Measurements from ENCODE around the gene SIAH3.

The SIAH3 gene

DNA sequence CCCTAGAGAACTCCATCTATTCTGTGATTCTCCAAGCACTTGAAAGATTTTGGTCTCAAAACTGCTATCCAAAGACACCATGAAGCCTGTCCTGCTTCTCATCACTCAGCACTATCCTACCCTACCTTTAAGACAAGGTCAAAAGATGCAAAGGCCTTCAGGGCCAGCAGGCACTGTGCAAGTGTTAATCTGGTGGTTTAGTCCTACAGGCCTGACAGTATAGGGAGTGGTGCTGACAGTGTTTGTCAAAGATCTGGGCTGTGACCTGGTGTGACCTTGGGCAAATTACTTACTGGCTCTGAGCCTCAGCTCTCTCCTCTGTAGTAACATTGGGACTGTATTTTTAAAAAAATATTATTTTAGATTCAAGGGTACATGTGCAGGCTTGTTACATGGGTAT is 28.0 kb downstream of the SIAH3 start:
- DNase-seq (ENCODE audit: low read depth in 2 of 2, low spot score in 1 of 2) = no peak

DNA sequence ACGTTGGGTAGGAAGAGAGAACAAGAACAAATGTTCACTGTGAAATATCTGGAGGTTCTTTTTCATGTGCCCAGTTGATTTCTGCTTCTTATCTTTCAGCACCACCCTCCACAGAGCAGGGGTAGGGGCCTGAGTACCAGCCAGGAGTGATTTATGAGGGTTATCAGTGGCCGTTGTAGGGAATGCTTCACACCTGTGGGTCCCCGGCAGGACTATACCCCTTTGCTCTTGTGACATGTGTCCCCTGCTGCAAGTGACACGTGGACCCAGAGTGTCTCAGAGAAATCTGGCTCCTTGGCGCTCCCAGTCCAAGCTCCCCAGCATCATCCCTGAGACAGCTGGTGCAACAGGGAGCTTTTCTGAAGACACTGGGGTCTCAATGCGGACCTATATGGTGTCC is 29.7 kb downstream of the SIAH3 start:
- DNase-seq (ENCODE audit: low read depth in 2 of 2, low spot score in 1 of 2) = no peak

DNA sequence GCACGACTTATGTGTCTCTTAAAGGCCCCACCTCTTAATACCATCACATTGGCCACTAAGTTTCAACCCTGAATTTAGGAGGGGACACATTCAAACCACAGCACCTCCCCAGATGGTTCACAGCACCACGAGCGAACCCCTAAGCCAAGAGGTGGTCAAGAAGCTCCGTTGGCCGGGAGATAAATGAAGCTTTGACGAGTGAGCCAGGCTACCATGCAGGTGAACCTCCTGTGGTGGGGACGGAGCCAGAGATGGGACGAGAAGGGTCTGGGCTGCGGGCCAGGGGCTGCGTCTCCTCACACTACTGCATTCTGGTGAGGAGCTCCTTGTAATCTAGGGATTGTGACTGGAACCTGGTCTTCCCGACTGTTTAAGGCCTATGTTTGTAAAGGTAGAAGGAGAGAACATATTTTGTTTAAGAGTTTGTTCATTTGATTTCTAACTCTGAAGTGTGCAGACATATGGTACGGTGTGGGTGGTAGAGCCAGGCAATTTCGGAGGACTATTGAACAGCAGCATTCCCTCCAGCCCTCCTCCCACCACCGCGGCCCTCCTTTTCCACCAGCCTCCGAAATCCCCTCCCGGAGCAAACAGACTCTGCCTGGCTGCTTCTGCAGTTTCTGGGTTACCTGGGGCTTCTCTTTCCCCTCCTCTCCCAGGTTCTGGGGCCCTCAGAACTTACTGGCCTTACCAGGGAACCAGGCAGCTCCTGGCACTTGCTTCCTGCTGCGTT is 31.3 kb downstream of the SIAH3 start:
- DNase-seq (ENCODE audit: low read depth in 2 of 2, low spot score in 1 of 2) = no peak

DNA sequence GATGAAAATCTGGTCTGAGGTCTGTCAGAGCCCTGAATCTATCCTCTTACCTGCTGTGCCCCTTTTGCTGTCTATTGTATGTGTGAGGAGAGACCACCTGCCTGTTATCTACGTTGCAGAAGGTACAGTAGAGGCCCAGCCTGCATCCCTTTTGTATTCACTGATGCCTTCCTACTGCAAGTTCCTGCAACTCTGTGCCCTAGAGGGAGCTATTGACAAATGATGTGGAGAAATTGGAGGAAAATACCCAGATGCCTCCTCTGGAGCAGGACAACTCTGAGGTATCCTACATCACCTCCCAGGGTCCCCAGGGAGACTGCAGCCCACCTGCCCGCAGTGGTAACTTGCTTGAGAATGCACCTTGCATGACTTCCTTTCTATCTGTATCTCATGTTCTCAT is 33.7 kb downstream of the SIAH3 start:
- no peak for DNase-seq (ENCODE audit: low read depth in 2 of 2, low spot score in 1 of 2)

DNA sequence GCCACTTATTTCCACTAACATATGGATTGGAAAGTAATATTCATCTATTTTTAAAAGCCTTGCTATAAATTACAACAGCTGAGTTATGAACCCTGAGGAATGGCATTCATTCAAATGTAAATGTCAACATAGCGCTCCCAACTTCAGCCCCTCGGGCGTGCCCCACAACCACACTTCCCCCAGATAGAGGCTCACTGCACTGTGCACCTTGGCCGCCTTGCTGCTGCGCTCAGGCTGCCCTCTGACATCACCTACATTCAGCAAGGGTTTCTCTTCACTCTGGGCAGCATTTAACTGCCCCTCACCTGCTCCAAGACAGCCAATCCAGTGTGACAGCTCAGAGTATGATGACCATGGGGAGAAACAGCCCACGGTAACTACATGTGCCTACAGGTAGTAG is 35.1 kb downstream of the SIAH3 start:
- no peak for DNase-seq (ENCODE audit: low read depth in 2 of 2, low spot score in 1 of 2)

DNA sequence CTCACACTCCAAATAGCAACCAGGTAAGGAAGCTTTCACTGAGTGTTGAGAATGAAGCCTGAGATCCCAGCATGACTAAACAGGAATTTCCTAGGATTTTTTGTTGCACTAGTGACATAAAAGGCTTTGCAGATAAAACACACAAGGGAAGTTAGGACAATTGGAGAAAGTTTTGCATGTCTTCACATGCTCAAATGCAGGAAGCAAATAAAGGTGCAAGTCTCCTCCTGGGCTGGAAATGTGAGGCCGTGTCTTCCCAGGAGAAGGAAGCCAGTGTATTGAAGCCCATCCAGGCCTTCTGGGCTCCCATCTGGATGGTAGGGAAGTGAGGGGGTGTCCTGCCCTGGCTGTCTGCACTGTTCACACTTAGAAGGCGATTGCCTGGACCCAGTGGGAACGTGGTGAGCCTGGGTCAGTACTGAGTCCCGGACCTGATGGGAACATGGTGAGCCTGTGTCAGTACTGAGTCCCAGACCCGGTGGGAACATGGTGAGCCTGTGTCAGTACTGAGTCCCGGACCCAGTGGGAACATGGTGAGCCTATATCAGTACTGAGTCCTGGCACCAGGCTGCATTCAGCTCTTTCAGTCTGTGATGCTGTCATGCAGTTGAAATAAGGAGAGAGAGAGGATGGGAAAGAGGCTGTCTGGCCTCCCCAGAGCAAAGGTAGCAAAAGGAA is 38.7 kb downstream of the SIAH3 start:
- no peak for DNase-seq (ENCODE audit: low read depth in 2 of 2, low spot score in 1 of 2)

DNA sequence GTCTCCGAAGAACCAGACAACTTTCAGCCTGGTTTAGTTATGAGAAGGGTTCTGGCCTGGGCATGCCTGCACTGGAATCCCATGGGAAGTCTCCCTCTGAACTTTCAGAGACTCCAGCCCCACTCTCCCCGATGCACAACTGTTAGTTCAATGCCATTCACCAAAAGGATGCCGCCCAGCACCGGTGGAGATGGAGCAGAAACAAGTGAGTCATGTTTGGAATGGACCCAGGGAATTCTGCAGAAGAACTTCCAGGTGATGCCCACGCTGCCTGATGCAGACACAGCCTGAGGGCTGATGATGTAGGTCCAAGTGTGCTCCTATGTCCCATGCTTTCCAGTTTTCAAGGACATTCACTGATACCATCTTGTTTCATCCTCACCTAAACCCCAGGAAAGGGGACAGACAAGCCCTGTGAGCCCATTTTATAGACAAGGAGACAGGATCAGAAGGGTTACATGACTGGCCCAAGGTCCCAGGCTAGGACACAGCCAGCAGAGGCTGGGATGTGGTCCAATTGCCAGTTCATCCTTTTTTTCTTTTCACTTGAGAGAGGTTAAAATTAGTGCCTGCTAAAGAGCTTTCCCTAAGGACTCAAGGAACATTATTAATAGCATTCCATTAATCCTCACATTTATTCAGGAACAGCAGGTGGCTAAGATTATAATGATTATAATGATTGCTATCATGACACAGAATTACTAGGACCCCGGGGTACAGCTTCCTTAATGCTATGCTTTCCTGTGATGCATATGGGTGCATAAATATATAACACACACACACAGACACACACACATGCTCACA is 39.5 kb downstream of the SIAH3 start:
- no peak for DNase-seq (ENCODE audit: low read depth in 2 of 2, low spot score in 1 of 2)

GRCh38 chr13:45809801-45810394 is 41.7 kb downstream of the SIAH3 start:
- no peak for DNase-seq (ENCODE audit: low read depth in 2 of 2, low spot score in 1 of 2)

DNA sequence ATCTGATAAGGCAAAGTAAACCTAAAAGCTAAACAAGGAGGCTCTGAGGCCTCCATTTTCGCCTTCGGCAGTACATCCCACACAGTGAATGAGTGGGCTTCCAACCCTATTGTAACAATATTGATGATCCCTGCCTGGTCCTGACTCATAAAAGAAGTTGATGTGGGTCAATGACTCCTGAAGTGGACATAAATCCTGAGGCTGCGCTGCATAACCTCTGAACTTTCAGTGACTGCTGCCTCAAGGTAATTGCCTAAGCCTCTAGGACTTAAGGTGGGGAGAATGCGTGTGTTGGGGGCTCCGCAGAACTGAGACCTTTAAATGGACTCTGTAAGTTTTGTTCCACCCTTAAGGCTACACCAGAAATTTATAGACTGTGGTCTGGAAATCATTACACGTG is 42.6 kb downstream of the SIAH3 start:
- DNase-seq (ENCODE audit: low read depth in 2 of 2, low spot score in 1 of 2) = no peak

GRCh38 chr13:45807520-45808099 is 43.9 kb downstream of the SIAH3 start:
- no peak for DNase-seq (ENCODE audit: low read depth in 2 of 2, low spot score in 1 of 2)

GRCh38 chr13:45800485-45800884 is 51.1 kb downstream of the SIAH3 start:
- DNase-seq (ENCODE audit: low read depth in 2 of 2, low spot score in 1 of 2) = no peak

DNA sequence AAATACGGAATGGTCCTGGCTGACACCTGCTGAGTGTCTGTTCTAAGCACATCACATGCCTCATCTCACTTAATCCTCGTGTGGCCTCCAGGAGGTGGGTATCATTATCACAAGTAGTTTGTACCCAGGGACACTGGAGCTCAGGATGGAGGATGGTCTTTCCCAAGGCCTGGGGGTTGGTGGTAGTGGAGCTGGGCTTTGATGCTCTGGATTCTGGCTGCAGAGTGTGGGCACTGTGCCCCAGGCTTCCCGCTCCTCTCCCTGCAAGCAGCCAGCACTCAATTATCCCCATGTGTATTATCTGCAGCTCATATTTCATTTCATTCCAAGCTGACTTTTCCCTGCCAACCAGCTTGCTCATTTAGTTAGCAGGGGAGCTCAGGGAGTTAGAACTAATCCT is 52.1 kb downstream of the SIAH3 start:
- no peak for DNase-seq (ENCODE audit: low read depth in 2 of 2, low spot score in 1 of 2)

- no peak for DNase-seq (ENCODE audit: low read depth in 2 of 2, low spot score in 1 of 2)
These were observed 52.7 kb downstream of the SIAH3 start for GRCh38 chr13:45798851-45799250.

DNA sequence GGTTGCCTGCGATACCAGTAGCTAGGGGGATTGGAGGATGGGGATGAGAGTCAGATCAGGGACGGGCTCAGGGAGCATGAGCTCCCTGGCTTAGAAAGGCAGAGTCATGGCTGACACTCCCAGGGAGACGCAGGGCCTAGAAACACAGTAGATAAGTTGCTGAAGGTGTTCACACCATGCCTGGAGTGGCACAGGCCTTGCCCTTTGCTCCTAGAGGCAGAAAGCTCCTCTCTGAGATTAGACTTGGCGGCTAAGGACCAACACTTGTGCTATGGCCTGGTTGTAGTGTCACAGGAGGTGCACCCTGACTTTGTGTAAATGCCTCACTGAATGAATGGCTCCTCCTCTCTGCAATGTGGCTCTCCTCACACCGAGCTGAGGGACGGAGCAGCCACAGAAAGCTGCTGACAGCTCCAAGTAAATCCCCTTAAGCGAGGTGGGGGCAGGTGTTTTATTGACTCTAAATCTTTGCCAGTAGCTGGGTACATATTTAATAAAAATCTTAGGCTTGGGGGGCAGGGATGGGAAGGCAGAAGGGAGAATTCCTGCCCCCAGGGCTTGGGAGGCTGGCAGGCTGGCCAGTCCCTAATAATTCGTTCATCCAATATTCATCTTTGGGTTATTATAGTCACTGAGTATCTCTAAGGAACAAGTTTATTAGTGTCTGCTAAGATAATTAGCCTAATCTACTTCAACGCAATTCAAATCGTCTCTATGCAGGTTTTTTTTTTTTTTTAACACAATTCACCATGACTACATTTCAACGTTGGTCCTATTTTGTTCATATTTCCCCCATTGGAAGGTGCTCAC is 54.9 kb downstream of the SIAH3 start:
- no peak for DNase-seq (ENCODE audit: low read depth in 2 of 2, low spot score in 1 of 2)

DNA sequence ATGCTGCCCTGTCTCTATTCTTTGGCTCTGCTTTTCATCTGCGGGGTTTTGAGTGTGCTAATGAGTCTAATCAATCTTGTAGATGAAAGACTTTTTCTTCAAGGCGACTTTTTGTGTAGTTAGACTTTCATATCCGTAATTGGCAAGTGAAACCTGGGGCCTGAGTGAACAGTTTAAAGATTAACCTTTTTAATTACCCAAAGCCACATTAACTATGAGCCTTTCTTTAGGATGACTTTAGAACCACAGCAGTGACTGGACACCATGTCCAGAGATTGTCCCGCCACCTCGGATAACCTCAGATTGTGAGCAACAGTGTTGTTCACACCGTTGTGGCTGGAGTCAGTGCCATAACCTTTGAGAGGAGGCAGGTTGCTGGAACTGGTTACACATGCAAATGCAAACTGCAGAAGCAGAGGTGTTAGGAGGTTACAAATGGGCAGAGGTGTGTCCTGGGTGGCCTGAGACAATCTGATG is 58.7 kb downstream of the SIAH3 start:
- DNase-seq (ENCODE audit: low read depth in 2 of 2, low spot score in 1 of 2) = no peak

GRCh38 chr13:45788011-45788410 is 63.5 kb downstream of the SIAH3 start:
- DNase-seq (ENCODE audit: low read depth in 2 of 2, low spot score in 1 of 2) = no peak

DNA sequence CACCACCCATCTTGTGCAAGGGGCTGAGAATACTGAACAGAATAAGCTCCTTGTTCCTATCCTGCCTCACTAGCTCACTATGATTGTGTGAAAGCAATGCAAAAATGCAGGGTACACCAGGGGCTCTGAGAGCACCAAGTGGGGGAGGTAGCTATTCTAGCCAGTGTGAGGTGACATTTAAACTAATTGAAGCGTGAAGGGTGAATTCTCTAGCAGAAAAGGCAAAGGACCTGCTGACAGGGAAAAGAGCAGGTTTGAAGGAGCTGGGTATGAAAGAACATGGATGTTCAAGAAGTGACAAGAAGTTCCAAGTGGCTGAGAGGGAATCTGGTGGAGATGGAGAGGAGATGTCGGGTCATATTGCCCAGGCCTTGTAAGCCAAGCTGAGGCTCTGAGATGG is 64.2 kb downstream of the SIAH3 start:
- no peak for DNase-seq (ENCODE audit: low read depth in 2 of 2, low spot score in 1 of 2)

DNA sequence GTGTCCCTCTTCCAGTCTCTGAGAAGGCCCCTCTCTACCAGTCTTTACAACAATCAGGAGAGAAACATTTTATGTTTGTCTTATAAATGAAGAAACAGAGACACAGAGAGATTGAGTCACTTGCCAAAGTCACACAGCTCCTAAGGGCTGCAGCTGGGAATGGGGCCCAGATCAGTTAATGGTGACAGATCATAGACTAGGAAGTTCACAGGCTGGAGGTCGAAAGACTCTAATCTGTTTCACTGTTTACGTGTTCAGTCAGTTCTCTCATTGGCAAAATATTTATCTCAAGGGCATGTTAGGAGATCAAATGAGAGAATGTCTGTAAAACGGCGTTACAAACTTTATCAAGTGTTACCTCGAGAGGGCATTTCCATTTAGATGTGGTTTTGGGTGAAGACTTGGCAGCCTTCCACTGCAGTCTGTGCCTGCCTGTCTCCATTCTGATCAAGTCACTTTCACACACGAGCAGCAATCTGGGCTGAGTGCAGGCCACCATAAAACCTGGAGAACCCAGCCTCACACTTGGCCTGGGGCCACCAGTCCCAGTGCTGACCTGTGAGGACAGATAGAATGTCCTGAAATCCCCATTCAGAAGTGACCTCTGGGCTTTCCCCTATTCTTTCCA is 65.1 kb downstream of the SIAH3 start:
- no peak for DNase-seq (ENCODE audit: low read depth in 2 of 2, low spot score in 1 of 2)

GRCh38 chr13:45784755-45785675 is 66.5 kb downstream of the SIAH3 start:
- DNase-seq (ENCODE audit: low read depth in 2 of 2, low spot score in 1 of 2) = no peak
